ENCODE measurements around the gene FAM81A.
"Not testable (repeated sequence)": the region's sequence is repeated elsewhere in the genome, so short reads cannot be mapped to it uniquely, and the experiment has no call there.

FAM81A gene

DNA sequence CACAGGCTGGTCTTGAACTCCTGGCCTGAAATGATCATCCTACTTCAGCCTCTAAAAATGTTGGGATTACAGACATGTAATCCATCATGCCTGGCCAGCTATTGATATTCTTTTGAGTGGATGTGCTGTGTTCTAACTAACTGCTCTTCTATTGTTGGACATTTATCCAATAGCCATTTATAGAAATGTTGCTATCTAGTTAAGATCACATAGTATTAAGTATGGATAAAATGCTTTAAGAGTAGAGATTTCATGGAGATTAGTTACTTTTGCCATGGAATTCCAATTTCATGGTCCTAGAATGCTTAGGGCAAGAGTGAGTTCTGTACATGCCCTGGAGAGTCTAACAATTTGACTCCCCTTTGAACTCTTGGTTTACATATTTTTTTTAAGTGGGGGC, 10.9 kb downstream of the FAM81A start:
- no peak overlapping the region for H3K4me3 ChIP-seq (ENCODE audit: control insufficient read depth in 1 of 7, extremely low read depth in 1 of 7, insufficient read depth in 4 of 7, low read depth in 2 of 7, low read length in 6 of 7)
- H3K9me3 ChIP-seq (ENCODE audit: control extremely low read depth in 1 of 5, control insufficient read depth in 4 of 5, insufficient read depth in 2 of 5, low read depth in 1 of 5, low read length in 4 of 5) = no peaks in the 10 kb centered on the region
- DNase-seq = no peak
- no peaks in the 10 kb centered on the region for H3K27me3 ChIP-seq (replicated peaks in 2 of 5; ENCODE audit: control insufficient read depth in 4 of 5, insufficient read depth in 5 of 5, low read length in 4 of 5)
- no peaks in the 10 kb centered on the region for H3K36me3 ChIP-seq (ENCODE audit: control insufficient read depth in 4 of 4, insufficient read depth in 4 of 4, low read length in 3 of 4)
- POLR2A ChIA-PET = no interaction called here
- peaks cover 0 to 12% (median 8%) of the 10 kb centered on the region in 4 experiments for H3K4me1 ChIP-seq (ENCODE audit: control extremely low read depth in 1 of 4, control insufficient read depth in 4 of 4, insufficient read depth in 4 of 4, low read length in 3 of 4)
- H3K27ac ChIP-seq (ENCODE audit: insufficient read depth in 1 of 2, low read depth in 1 of 2, low read length in 2 of 2, poor library complexity in 1 of 2, severe bottlenecking in 2 of 2) = no peak overlapping the region
- CTCF ChIA-PET = no interaction called here

DNA sequence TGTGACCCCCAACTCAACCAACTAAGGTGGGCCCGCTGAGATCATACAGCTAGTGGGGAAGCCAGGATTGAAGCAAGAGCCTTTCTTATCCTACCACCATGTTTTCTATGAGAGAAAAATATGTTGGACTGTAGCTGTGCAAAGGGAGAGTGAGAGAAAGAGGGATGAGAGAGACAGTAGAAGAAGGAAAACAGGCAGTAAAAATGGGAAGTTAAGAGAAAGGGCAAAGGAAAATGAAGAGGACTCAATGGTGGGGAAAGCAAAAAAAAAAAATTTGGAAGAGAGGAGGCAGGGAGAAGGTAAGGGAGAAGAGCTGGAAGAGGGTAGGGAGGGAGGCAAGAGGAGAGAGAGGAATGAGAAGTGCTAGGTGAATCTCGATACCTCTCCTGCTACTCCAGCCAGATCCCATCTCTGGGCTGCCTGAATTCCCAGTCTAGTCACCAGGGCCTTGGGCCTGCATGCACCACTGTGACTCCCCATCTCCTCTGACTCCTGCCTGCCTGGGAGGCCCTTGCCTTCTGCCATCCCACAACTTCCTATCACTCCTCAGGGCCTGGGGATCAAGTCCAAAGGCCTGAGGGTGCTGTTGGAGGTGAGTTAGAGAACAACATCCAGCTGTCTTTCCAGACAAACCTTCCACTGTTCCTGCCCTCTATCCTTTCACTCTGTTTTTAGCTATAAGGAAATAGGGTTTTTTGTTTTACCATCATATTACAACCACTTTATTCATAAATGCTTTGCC, 15.7 kb downstream of the FAM81A start:
- Histone ChIP-seq H3K27me3 (replicated peaks in 2 of 5; ENCODE audit: control insufficient read depth in 4 of 5, insufficient read depth in 5 of 5, low read length in 4 of 5) (no peaks in the 10 kb centered on the region), H3K9me3 (ENCODE audit: control extremely low read depth in 1 of 5, control insufficient read depth in 4 of 5, insufficient read depth in 2 of 5, low read depth in 1 of 5, low read length in 4 of 5) (no peaks in the 10 kb centered on the region), H3K4me3 (ENCODE audit: control insufficient read depth in 1 of 7, extremely low read depth in 1 of 7, insufficient read depth in 4 of 7, low read depth in 2 of 7, low read length in 6 of 7) (no peak overlapping the region), H3K36me3 (ENCODE audit: control insufficient read depth in 4 of 4, insufficient read depth in 4 of 4, low read length in 3 of 4) (no peaks in the 10 kb centered on the region), H3K4me1 (ENCODE audit: control extremely low read depth in 1 of 4, control insufficient read depth in 4 of 4, insufficient read depth in 4 of 4, low read length in 3 of 4) (no peaks in the 10 kb centered on the region), H3K27ac (ENCODE audit: insufficient read depth in 1 of 2, low read depth in 1 of 2, low read length in 2 of 2, poor library complexity in 1 of 2, severe bottlenecking in 2 of 2) (no peak overlapping the region)
- POLR2A ChIA-PET = no interaction called here
- no peak for DNase-seq
- WGBS (ENCODE audit: insufficient coverage) = 67% methylated on average over 1 of the region's 2 CpGs
- CTCF ChIA-PET = no interaction called here

GRCh38 chr15:59456114-59456513, 18.1 kb downstream of the FAM81A start:
- ChIA-PET CTCF (no interaction called here), POLR2A (no interaction called here)
- H3K27me3 ChIP-seq (replicated peaks in 2 of 5; ENCODE audit: control insufficient read depth in 4 of 5, insufficient read depth in 5 of 5, low read length in 4 of 5) = no peaks in the 10 kb centered on the region
- DNase-seq = no peak
- H3K9me3 ChIP-seq (ENCODE audit: control extremely low read depth in 1 of 5, control insufficient read depth in 4 of 5, insufficient read depth in 2 of 5, low read depth in 1 of 5, low read length in 4 of 5) = no peaks in the 10 kb centered on the region
- no peak overlapping the region for H3K4me3 ChIP-seq (ENCODE audit: control insufficient read depth in 1 of 7, extremely low read depth in 1 of 7, insufficient read depth in 4 of 7, low read depth in 2 of 7, low read length in 6 of 7)
- H3K27ac ChIP-seq (ENCODE audit: insufficient read depth in 1 of 2, low read depth in 1 of 2, low read length in 2 of 2, poor library complexity in 1 of 2, severe bottlenecking in 2 of 2) = no peak overlapping the region
- 93% methylated on average over 7 of the region's 8 CpGs for WGBS (ENCODE audit: insufficient coverage)
- no peaks in the 10 kb centered on the region for H3K36me3 ChIP-seq (ENCODE audit: control insufficient read depth in 4 of 4, insufficient read depth in 4 of 4, low read length in 3 of 4)
- H3K4me1 ChIP-seq (ENCODE audit: control extremely low read depth in 1 of 4, control insufficient read depth in 4 of 4, insufficient read depth in 4 of 4, low read length in 3 of 4) = no peaks in the 10 kb centered on the region

- WGBS (ENCODE audit: insufficient coverage) = no CpG with 5 or more reads among the region's 3 CpGs
- H3K27ac ChIP-seq (ENCODE audit: insufficient read depth in 1 of 2, low read depth in 1 of 2, low read length in 2 of 2, poor library complexity in 1 of 2, severe bottlenecking in 2 of 2) = no peak overlapping the region
- H3K4me3 ChIP-seq (ENCODE audit: control insufficient read depth in 1 of 7, extremely low read depth in 1 of 7, insufficient read depth in 4 of 7, low read depth in 2 of 7, low read length in 6 of 7) = no peak overlapping the region
- no peaks in the 10 kb centered on the region for H3K4me1 ChIP-seq (ENCODE audit: control extremely low read depth in 1 of 4, control insufficient read depth in 4 of 4, insufficient read depth in 4 of 4, low read length in 3 of 4)
- no peak for DNase-seq
- ChIA-PET CTCF (no interaction called here), POLR2A (no interaction called here)
- H3K9me3 ChIP-seq (ENCODE audit: control extremely low read depth in 1 of 5, control insufficient read depth in 4 of 5, insufficient read depth in 2 of 5, low read depth in 1 of 5, low read length in 4 of 5) = peaks cover 0 to 5% (median 0%) of the 10 kb centered on the region in 5 experiments
- no peaks in the 10 kb centered on the region for H3K36me3 ChIP-seq (ENCODE audit: control insufficient read depth in 4 of 4, insufficient read depth in 4 of 4, low read length in 3 of 4)
- H3K27me3 ChIP-seq (replicated peaks in 2 of 5; ENCODE audit: control insufficient read depth in 4 of 5, insufficient read depth in 5 of 5, low read length in 4 of 5) = no peaks in the 10 kb centered on the region
Measured at GRCh38 chr15:59457103-59457502, 19.1 kb downstream of the FAM81A start.

DNA sequence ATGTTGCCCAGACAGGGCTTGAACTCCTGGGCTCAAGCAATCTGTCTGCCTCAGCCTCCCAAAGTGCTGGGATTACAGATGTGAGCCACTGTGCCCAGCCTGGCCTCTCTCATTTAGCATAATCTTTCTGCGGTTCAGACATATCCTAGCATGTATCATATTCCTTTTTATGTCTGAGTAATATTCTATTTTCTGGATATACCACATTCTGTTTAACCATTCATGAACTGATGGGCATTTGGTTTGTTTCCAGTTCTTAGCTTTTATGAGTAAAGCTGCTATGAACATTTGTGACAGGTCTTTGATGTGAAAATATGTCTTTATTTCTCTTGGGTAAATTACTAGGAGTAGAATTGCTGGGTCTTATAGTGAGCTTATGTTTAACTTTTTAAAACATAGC, 23.5 kb downstream of the FAM81A start:
- ChIA-PET POLR2A (no interaction called here), CTCF (no interaction called here)
- DNase-seq = no peak

GRCh38 chr15:59473226-59473625, 35.2 kb downstream of the FAM81A start:
- POLR2A ChIA-PET = no interaction called here
- H3K36me3 ChIP-seq (ENCODE audit: control insufficient read depth in 4 of 4, insufficient read depth in 4 of 4, low read length in 3 of 4) = no peaks in the 10 kb centered on the region
- H3K4me3 ChIP-seq (ENCODE audit: control insufficient read depth in 1 of 7, extremely low read depth in 1 of 7, insufficient read depth in 4 of 7, low read depth in 2 of 7, low read length in 6 of 7) = peak overlapping the region in 3 of 7 experiments; percentile 1 to 36 (median 1)
- H3K4me1 ChIP-seq (ENCODE audit: control extremely low read depth in 1 of 4, control insufficient read depth in 4 of 4, insufficient read depth in 4 of 4, low read length in 3 of 4) = peaks cover 5 to 18% (median 7%) of the 10 kb centered on the region in 4 experiments
- 0% methylated on average over 3 of the region's 5 CpGs for WGBS (ENCODE audit: insufficient coverage)
- peak overlapping the region; percentile 46 to 58 for H3K27ac ChIP-seq (ENCODE audit: insufficient read depth in 1 of 2, low read depth in 1 of 2, low read length in 2 of 2, poor library complexity in 1 of 2, severe bottlenecking in 2 of 2)
- peak; percentile 80 to 96 (median 92) for DNase-seq
- no peaks in the 10 kb centered on the region for H3K9me3 ChIP-seq (ENCODE audit: control extremely low read depth in 1 of 5, control insufficient read depth in 4 of 5, insufficient read depth in 2 of 5, low read depth in 1 of 5, low read length in 4 of 5)
- H3K27me3 ChIP-seq (replicated peaks in 2 of 5; ENCODE audit: control insufficient read depth in 4 of 5, insufficient read depth in 5 of 5, low read length in 4 of 5) = no peaks in the 10 kb centered on the region
- CTCF ChIA-PET = interaction anchor here (0.6 to 1.1 kb wide), 2 partner anchors 8 to 227 kb away, joined by 3 read pairs; no protein-coding TSS in a partner anchor

More for the DNA sequence above, 23.5 kb downstream of the FAM81A start:
- H3K27me3 ChIP-seq (replicated peaks in 2 of 5; ENCODE audit: control insufficient read depth in 4 of 5, insufficient read depth in 5 of 5, low read length in 4 of 5) = no peaks in the 10 kb centered on the region
- no peaks in the 10 kb centered on the region for H3K4me1 ChIP-seq (ENCODE audit: control extremely low read depth in 1 of 4, control insufficient read depth in 4 of 4, insufficient read depth in 4 of 4, low read length in 3 of 4)
- no peaks in the 10 kb centered on the region for H3K36me3 ChIP-seq (ENCODE audit: control insufficient read depth in 4 of 4, insufficient read depth in 4 of 4, low read length in 3 of 4)
- no CpG with 5 or more reads among the region's 1 CpG for WGBS (ENCODE audit: insufficient coverage)
- H3K27ac ChIP-seq (ENCODE audit: insufficient read depth in 1 of 2, low read depth in 1 of 2, low read length in 2 of 2, poor library complexity in 1 of 2, severe bottlenecking in 2 of 2) = no peak overlapping the region
- no peak overlapping the region for H3K4me3 ChIP-seq (ENCODE audit: control insufficient read depth in 1 of 7, extremely low read depth in 1 of 7, insufficient read depth in 4 of 7, low read depth in 2 of 7, low read length in 6 of 7)
- peaks cover 0 to 12% (median 0%) of the 10 kb centered on the region in 5 experiments for H3K9me3 ChIP-seq (ENCODE audit: control extremely low read depth in 1 of 5, control insufficient read depth in 4 of 5, insufficient read depth in 2 of 5, low read depth in 1 of 5, low read length in 4 of 5)

DNA sequence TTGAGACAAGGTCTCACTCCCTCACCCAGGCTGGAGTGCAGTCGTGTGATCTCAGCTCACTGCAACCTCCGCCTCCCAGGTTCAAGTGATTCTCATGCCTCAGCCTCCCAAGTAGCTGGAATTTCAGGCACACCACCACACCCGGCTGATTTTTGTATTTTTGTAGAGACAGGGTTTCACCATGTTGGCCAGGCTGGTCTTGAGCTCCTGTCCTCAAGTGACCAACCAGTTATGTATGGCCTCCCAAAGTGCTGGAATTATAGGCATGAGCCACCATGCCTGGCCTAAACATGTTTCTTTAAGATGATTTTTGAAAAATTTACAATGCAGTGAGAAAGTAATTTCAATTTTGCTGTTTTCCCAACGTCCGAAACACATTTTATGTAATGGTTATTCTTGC, 37.2 kb downstream of the FAM81A start:
- H3K27ac ChIP-seq (ENCODE audit: insufficient read depth in 1 of 2, low read depth in 1 of 2, low read length in 2 of 2, poor library complexity in 1 of 2, severe bottlenecking in 2 of 2); POLR2A ChIA-PET; H3K4me3 ChIP-seq (ENCODE audit: control insufficient read depth in 1 of 7, extremely low read depth in 1 of 7, insufficient read depth in 4 of 7, low read depth in 2 of 7, low read length in 6 of 7); H3K36me3 ChIP-seq (ENCODE audit: control insufficient read depth in 4 of 4, insufficient read depth in 4 of 4, low read length in 3 of 4); H3K9me3 ChIP-seq (ENCODE audit: control extremely low read depth in 1 of 5, control insufficient read depth in 4 of 5, insufficient read depth in 2 of 5, low read depth in 1 of 5, low read length in 4 of 5); H3K27me3 ChIP-seq (replicated peaks in 2 of 5; ENCODE audit: control insufficient read depth in 4 of 5, insufficient read depth in 5 of 5, low read length in 4 of 5); DNase-seq: not testable (repeated sequence)
- CTCF ChIA-PET = interaction anchor here (0.7 kb wide), 1 partner anchor 58 kb away, joined by 3 read pairs; no protein-coding TSS in a partner anchor
- H3K4me1 ChIP-seq (ENCODE audit: control extremely low read depth in 1 of 4, control insufficient read depth in 4 of 4, insufficient read depth in 4 of 4, low read length in 3 of 4) = peaks cover 5 to 18% (median 7%) of the 10 kb centered on the region in 4 experiments
- WGBS (ENCODE audit: insufficient coverage) = 82% methylated on average over 3 of the region's 5 CpGs
